ENCODE data around the gene SART3. TPM values are rescaled to one million over a fixed set of nuclear protein-coding genes. Genes with fewer than 3 reads are reported as not detected.
"Not testable (repeated sequence)": the region's sequence is repeated elsewhere in the genome, so short reads cannot be mapped to it uniquely, and the experiment has no call there.

SART3 gene
- polyA plus RNA-seq, 1 donor from 2014 or later = 51.9 TPM

GRCh38 chr12:108577458-108577857 is 16.5 kb upstream of the SART3 start:
- Mint-ChIP-seq H3K27ac (peak overlapping the region in 1 of 3 donors; percentile 19), H3K4me3 (no peak overlapping the region), H3K36me3 (no peaks in the 10 kb centered on the region), H3K9me3 (peaks cover 0 to 2% (median 0%) of the 10 kb centered on the region in 3 donors), H3K4me1 (peaks cover 8 to 34% (median 33%) of the 10 kb centered on the region in 3 donors), H3K27me3 (no peaks in the 10 kb centered on the region)

- peaks cover 0 to 2% (median 0%) of the 10 kb centered on the region in 3 donors for H3K9me3 Mint-ChIP-seq
- peak overlapping the region in 1 of 4 donors; percentile 39 for H3K4me3 Mint-ChIP-seq
- peaks cover 13 to 41% (median 40%) of the 10 kb centered on the region in 3 donors for H3K4me1 Mint-ChIP-seq
- H3K27ac Mint-ChIP-seq = no peak overlapping the region
- H3K36me3 Mint-ChIP-seq = no peaks in the 10 kb centered on the region
- H3K27me3 Mint-ChIP-seq = no peaks in the 10 kb centered on the region
Observed at GRCh38 chr12:108576660-108577234, 15.8 kb upstream of the SART3 start.

DNA sequence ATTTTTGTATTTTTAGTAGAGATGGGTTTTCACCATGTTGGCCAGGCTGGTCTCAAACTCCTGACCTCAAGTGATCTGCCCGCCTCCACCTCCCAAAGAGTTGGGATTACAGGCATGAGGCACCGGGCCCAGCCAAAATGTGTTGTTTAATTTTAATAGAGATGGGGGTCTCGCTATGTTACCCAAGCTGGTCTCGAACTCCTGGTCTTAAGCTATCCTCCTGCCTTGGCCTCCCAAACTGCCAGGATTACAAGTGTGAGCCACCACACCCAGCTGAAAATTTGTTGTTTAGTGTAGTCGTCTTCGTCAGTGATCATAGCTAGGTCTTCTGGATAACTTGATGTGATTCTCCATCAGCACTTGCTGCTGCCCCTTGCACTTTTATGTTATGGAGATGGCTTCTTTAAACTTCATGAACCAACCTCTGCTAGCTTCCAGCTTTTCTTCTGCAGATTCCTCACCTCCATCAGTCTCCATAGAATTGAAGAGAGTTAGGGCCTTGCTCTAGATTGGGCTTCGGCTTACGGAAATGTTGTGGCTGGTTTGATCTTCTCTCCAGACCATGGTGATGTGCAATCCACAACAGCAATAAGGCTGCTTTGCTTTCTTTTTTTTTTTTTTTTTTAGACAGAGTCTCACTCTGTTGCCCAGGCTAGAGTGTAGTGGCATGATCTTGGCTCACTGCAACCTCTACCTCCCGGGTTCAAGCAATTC is 14.4 kb upstream of the SART3 start:
- H3K4me3 Mint-ChIP-seq = no peak overlapping the region
- H3K4me1 Mint-ChIP-seq = peaks cover 21 to 54% (median 51%) of the 10 kb centered on the region in 3 donors
- no peaks in the 10 kb centered on the region for H3K36me3 Mint-ChIP-seq
- H3K27ac Mint-ChIP-seq = peak overlapping the region in 2 of 3 donors; percentile 39 to 80
- no peaks in the 10 kb centered on the region for H3K27me3 Mint-ChIP-seq
- H3K9me3 Mint-ChIP-seq = peaks cover 0 to 2% (median 0%) of the 10 kb centered on the region in 3 donors

DNA sequence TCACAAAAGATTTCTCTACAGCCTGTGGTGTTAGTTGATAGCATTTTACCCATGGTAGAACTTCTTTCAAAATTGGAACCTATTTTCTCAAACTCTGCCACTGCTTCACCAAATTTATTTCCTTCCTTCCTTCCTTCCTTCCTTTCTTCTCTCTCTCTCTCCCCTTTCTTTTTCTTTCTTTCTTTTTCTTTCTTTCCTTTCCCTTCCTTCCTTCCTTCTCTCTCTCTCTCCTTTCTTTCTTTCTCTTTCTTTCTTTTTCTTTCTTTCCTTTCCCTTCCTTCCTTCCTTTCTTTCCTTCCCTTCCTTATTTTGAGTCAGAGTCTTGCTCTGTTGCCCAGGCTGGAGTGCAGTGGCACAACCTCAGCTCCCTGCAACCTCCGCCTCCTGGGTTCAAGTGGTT is 13.3 kb upstream of the SART3 start:
- Mint-ChIP-seq H3K4me1 (peaks cover 32 to 61% (median 50%) of the 10 kb centered on the region in 3 donors), H3K27ac (peak overlapping the region in 1 of 3 donors; percentile 80), H3K4me3 (peak overlapping the region in 1 of 4 donors; percentile 19)
- H3K36me3 Mint-ChIP-seq, H3K9me3 Mint-ChIP-seq, H3K27me3 Mint-ChIP-seq: not testable (repeated sequence)

DNA sequence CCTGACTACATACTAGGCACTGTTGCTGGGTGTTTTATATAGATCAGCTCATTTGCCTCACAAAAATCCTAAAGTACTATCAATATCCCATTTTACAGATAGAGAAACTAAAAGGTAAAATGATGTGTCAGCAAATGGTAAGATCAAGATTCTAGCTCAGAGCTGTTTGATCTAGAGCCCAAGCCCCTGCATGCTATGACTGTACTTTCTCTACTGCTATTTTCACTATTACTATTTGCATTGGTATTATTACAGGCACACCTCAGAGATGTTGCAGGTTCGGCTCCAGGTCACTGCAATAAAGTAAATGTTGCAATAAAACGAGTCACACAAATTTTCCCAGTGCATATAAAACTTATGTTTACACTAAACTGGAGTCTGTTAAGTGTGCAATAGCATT is 12.3 kb upstream of the SART3 start:
- Mint-ChIP-seq H3K27ac (peak overlapping the region in 1 of 3 donors; percentile 57), H3K4me3 (peak overlapping the region in 3 of 4 donors; percentile 11 to 53 (median 41)), H3K27me3 (no peaks in the 10 kb centered on the region), H3K4me1 (peaks cover 41 to 65% (median 59%) of the 10 kb centered on the region in 3 donors), H3K36me3 (peaks cover 4% of the 10 kb centered on the region), H3K9me3 (peaks cover 0 to 1% (median 0%) of the 10 kb centered on the region in 3 donors)

GRCh38 chr12:108572166-108572790 is 11.3 kb upstream of the SART3 start:
- H3K27me3 Mint-ChIP-seq = no peaks in the 10 kb centered on the region
- peak overlapping the region; percentile 57 to 96 (median 81) for H3K27ac Mint-ChIP-seq
- peak overlapping the region; percentile 11 to 53 (median 42) for H3K4me3 Mint-ChIP-seq
- H3K9me3 Mint-ChIP-seq = no peaks in the 10 kb centered on the region
- peaks cover 51 to 75% (median 63%) of the 10 kb centered on the region in 3 donors for H3K4me1 Mint-ChIP-seq
- H3K36me3 Mint-ChIP-seq = peaks cover 4% of the 10 kb centered on the region

DNA sequence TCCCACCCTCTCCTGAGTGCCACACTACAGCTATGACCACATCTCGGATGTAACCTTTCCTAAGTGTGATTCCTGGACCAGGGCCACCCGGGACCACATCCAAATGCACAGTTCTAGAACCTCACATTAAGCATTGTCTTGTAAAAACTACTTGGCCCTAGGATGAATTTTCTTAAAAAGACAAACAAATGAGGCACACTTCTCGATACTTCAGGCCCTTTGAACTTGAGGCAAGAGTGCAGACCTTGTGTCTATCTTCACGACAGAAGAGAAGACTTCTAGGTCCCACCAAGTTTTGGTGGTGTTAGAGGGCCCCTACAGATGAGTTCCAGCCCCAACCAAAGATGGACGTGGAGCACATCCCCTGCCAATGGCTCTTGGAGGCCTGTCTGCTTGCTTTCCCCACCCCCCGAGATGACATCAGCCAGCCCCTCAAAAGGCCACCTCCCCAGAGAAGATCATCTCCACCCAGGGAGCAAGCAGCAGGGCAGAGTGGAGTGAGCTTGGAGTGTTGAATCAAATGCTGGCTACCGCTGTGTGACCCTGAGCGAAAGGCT is 10.7 kb upstream of the SART3 start:
- Mint-ChIP-seq H3K9me3 (no peaks in the 10 kb centered on the region), H3K27me3 (no peaks in the 10 kb centered on the region), H3K27ac (peak overlapping the region; percentile 48 to 96 (median 57)), H3K36me3 (peaks cover 7% of the 10 kb centered on the region), H3K4me1 (peaks cover 56 to 80% (median 66%) of the 10 kb centered on the region in 3 donors), H3K4me3 (peak overlapping the region in 1 of 4 donors; percentile 11)

GRCh38 chr12:108570743-108571608 is 10.0 kb upstream of the SART3 start:
- peaks cover 7% of the 10 kb centered on the region for H3K36me3 Mint-ChIP-seq
- H3K9me3 Mint-ChIP-seq = no peaks in the 10 kb centered on the region
- H3K27me3 Mint-ChIP-seq = no peaks in the 10 kb centered on the region
- H3K4me3 Mint-ChIP-seq = peak overlapping the region in 3 of 4 donors; percentile 48 to 86 (median 65)
- H3K27ac Mint-ChIP-seq = peak overlapping the region; percentile 65 to 96 (median 83)
- peaks cover 57 to 82% (median 61%) of the 10 kb centered on the region in 3 donors for H3K4me1 Mint-ChIP-seq

DNA sequence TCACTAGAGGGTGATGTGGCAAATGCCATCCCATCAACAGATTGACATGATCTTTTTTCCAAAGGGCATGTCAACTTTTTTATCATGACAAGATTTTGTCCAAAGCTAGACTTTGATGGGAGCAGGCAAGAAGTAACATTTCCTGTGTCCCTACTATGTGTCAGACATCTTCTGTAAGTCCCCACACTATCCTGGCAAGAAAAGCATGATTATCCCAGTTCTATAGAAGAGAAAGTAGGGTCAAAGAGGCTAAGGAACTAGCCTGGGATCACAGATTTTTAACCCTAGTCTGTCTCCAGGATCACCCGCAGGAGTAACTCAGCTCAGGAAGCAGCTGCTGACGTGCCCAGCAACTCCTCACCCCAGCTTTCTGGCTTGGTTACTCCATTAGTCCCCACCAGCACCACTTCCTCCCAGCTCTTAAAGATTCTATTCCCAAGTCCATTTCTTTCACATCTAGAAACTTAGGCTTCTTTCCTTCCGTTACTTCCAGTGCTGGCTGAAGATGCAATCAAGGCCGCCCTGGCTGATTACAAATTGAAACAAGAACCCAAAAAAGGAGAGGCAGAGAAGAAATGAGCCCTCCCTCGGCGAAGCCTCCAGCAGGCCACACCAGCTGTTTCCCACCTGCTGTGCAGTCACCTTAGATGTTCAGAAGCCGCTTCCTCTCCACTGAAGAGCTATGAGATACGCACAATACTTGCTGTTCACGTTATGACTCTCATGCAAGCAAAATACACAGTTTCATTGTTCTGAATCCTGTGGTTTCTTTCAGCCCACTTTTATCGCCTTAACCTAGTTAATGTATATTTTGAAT is 7.6 kb upstream of the SART3 start:
- Mint-ChIP-seq H3K36me3 (peaks cover 10% of the 10 kb centered on the region), H3K27ac (peak overlapping the region; percentile 93 to 99 (median 98)), H3K4me1 (peaks cover 54 to 82% (median 64%) of the 10 kb centered on the region in 3 donors), H3K9me3 (no peaks in the 10 kb centered on the region), H3K27me3 (no peaks in the 10 kb centered on the region), H3K4me3 (peak overlapping the region; percentile 51 to 91 (median 73))

- H3K27me3 Mint-ChIP-seq = no peaks in the 10 kb centered on the region
- H3K9me3 Mint-ChIP-seq = no peaks in the 10 kb centered on the region
- H3K4me3 Mint-ChIP-seq = peak overlapping the region; percentile 51 to 91 (median 73)
- H3K27ac Mint-ChIP-seq = peak overlapping the region; percentile 93 to 99 (median 98)
- peaks cover 50 to 74% (median 58%) of the 10 kb centered on the region in 3 donors for H3K4me1 Mint-ChIP-seq
- H3K36me3 Mint-ChIP-seq = peaks cover 10% of the 10 kb centered on the region
Observed at GRCh38 chr12:108567406-108568337, 6.7 kb upstream of the SART3 start.

- Mint-ChIP-seq H3K27ac (peak overlapping the region in 2 of 3 donors; percentile 93 to 99), H3K27me3 (no peaks in the 10 kb centered on the region), H3K9me3 (no peaks in the 10 kb centered on the region), H3K36me3 (peaks cover 10% of the 10 kb centered on the region), H3K4me3 (peak overlapping the region; percentile 13 to 81 (median 48)), H3K4me1 (peaks cover 38 to 62% (median 50%) of the 10 kb centered on the region in 3 donors)
Observed at GRCh38 chr12:108566452-108566851, 5.5 kb upstream of the SART3 start.

DNA sequence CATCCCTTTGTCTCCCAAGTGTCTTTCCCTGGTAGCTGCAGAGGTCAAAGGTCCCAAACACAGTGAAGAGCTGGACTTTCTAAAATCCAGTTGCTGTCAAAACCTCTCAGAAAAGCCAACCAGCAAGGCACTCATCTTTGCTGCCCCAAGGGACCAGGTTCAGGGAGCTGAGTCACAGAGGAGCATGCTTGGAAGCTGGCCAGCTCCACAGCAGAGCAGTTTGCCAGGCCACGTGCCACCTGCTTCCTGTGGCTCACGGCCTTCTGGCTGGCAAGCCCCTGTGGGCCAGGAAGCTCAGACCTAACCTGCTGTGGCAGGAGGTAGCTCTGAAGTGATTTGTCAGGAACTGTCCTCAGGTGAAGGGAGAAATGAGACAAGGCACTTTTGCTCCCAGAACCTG is 5.0 kb upstream of the SART3 start:
- no peaks in the 10 kb centered on the region for H3K27me3 Mint-ChIP-seq
- peaks cover 42 to 57% (median 48%) of the 10 kb centered on the region in 3 donors for H3K4me1 Mint-ChIP-seq
- peak overlapping the region in 3 of 4 donors; percentile 23 to 81 (median 60) for H3K4me3 Mint-ChIP-seq
- no peaks in the 10 kb centered on the region for H3K9me3 Mint-ChIP-seq
- peak overlapping the region; percentile 58 to 99 (median 76) for H3K27ac Mint-ChIP-seq
- H3K36me3 Mint-ChIP-seq = peaks cover 10% of the 10 kb centered on the region

Measured in IgD-negative memory B cell (primary cell).